ENCODE measurements around the gene GLRX5.
A peak's percentile ranks its signal among the peaks of the same experiment; 100 is the strongest.
"Not testable (repeated sequence)": the region's sequence is repeated elsewhere in the genome, so short reads cannot be mapped to it uniquely, and the experiment has no call there.

Gene GLRX5

GRCh38 chr14:95562892-95563685 is 28.2 kb downstream of the GLRX5 start:
- DNase-seq, result no peak

GRCh38 chr14:95564060-95564459 is 29.2 kb downstream of the GLRX5 start:
- no peak for DNase-seq

GRCh38 chr14:95569440-95569839 is 34.6 kb downstream of the GLRX5 start:
- DNase-seq, result peak in 1 of 2 experiments; percentile 40

GRCh38 chr14:95573313-95573712 is 38.5 kb downstream of the GLRX5 start:
- DNase-seq, result no peak

GRCh38 chr14:95575840-95576473 is 41.1 kb downstream of the GLRX5 start:
- DNase-seq, result no peak

GRCh38 chr14:95577067-95577800 is 42.4 kb downstream of the GLRX5 start:
- DNase-seq, result peak; percentile 21 to 36

GRCh38 chr14:95577870-95578269 is 43.0 kb downstream of the GLRX5 start:
- DNase-seq, result no peak

GRCh38 chr14:95583836-95584617 is 49.2 kb downstream of the GLRX5 start:
- DNase-seq, result not testable (repeated sequence)

GRCh38 chr14:95585953-95586620 is 51.2 kb downstream of the GLRX5 start:
- no peak for DNase-seq

GRCh38 chr14:95591182-95591581 is 56.3 kb downstream of the GLRX5 start:
- not testable (repeated sequence) for DNase-seq
